Tibial nerve (tissue), 4 donors: ENCODE data around the gene BTBD19. TPM values are rescaled to one million over a fixed set of nuclear protein-coding genes. Genes with fewer than 3 reads are reported as not detected.

ENCODE experiments used
- DNase-seq, 2 donors: peaks; one replicate each; pipeline ENCODE4 v3.0.0-alpha.2; 2019; ENCODE audit warnings: low spot score in 2 of 2
- H3K27ac ChIP-seq, 4 donors: fragments of 200-600 bp; sonication (generic) in 3 of 4; one replicate each; pipeline ENCODE4 v1.5.1; 2017 to 2019; ENCODE audit warnings: mild to moderate bottlenecking in 1 of 4
- H3K27me3 ChIP-seq, 2 donors: fragments of 200-600 bp; sonication (generic) in 1 of 2; one replicate each; pipeline versions ENCODE4 v1.5.1 to v1.6.0; 2017 to 2019
- H3K36me3 ChIP-seq, 3 donors: fragments of 200-600 bp; sonication (generic); one replicate each; pipeline ENCODE4 v1.5.1; 2018 to 2019
- H3K4me1 ChIP-seq, 4 donors: fragments of 200-600 bp; sonication (generic) in 3 of 4; one replicate each; pipeline ENCODE4 v1.5.1; 2017 to 2019
- H3K4me3 ChIP-seq, 4 donors: fragments of 200-600 bp; sonication (generic) in 3 of 4; one replicate each; pipeline ENCODE4 v1.5.1; 2017 to 2019; ENCODE audit warnings: mild to moderate bottlenecking in 1 of 4, moderate library complexity in 1 of 4
- H3K9me3 ChIP-seq, 4 donors: fragments of 200-600 bp; sonication (generic) in 3 of 4; one replicate each; pipeline ENCODE4 v1.5.1; 2017 to 2019
- EP300 ChIP-seq, 2 donors: sonication (generic); formaldehyde crosslinking; IDR thresholded peaks; one replicate each; pipeline ENCODE4 v1.6.1; 2017; ENCODE audit warnings: antibody characterized with exemption in 2 of 2, mild to moderate bottlenecking in 1 of 2
- POLR2A ChIP-seq, 2 donors: fragments of 450-650 bp; IDR thresholded peaks; one replicate each; pipeline ENCODE4 v1.6.1; 2017; ENCODE audit warnings: antibody characterized with exemption in 2 of 2, mild to moderate bottlenecking in 2 of 2, moderate library complexity in 2 of 2
- WGBS, 2 donors: methylation state at CpG; one replicate each; pipeline ENCODE4 v1.1.5; 2018; 5-methylcytosine and 5-hydroxymethylcytosine counted together
- total RNA-seq, 4 donors: library from RNA; depleted of rRNA; stranded (reverse); fragments of >200 nt; gene quantifications; one replicate each; pipeline ENCODE4 v1.1.0, GENCODE V29; 2016
- TF ChIP-seq, protein P1 (sequence below), 5 experiments: fragments of 200-600 bp in 3 of 5; fragments of 450-650 bp in 2 of 5; sonication (generic) in 3 of 5; IDR thresholded peaks; one replicate each; pipeline ENCODE4 v1.5.1; 2016 to 2019; ENCODE audit warnings: antibody characterized with exemption in 5 of 5, mild to moderate bottlenecking in 3 of 5, moderate library complexity in 2 of 5

The BTBD19 gene
- total RNA-seq, 4 donors from 2014 or later, result 14.9 to 50.0 (median 25.5) TPM

DNA sequence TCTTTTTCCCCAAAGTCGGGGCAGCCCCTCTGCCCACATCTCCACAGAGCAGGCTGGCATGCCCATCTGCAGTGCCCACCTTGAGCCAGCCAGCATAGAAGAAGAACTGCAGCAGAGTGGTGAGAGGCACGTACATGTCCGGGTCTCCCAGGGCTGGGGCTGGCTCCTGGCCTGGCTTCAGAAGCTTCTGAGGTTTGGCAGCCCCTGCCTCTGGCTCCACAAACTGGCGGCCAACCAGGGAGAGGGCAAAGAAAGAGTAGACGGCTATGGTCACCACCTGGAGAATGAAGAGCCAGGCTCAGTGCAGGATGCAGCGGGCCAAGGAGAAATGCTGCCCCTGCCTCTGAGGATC, 23.3 kb upstream of the BTBD19 start:
- WGBS, 2 donors, result 77 to 80% methylated on average over 6 of the region's 6 CpGs
- no peak for TF ChIP-seq EP300 (IDR thresholded peaks at IDR 0.05)
- Histone ChIP-seq H3K4me3 (peak overlapping the region in 1 of 4 donors; percentile 72), H3K27me3 (no peaks in the 10 kb centered on the region), H3K36me3 (peaks cover 0 to 30% (median 0%) of the 10 kb centered on the region in 3 donors), H3K4me1 (peaks cover 0 to 35% (median 22%) of the 10 kb centered on the region in 4 donors), H3K9me3 (no peaks in the 10 kb centered on the region), H3K27ac (no peak overlapping the region)
- DNase-seq, result no peak

- TF ChIP-seq, protein P1, sequence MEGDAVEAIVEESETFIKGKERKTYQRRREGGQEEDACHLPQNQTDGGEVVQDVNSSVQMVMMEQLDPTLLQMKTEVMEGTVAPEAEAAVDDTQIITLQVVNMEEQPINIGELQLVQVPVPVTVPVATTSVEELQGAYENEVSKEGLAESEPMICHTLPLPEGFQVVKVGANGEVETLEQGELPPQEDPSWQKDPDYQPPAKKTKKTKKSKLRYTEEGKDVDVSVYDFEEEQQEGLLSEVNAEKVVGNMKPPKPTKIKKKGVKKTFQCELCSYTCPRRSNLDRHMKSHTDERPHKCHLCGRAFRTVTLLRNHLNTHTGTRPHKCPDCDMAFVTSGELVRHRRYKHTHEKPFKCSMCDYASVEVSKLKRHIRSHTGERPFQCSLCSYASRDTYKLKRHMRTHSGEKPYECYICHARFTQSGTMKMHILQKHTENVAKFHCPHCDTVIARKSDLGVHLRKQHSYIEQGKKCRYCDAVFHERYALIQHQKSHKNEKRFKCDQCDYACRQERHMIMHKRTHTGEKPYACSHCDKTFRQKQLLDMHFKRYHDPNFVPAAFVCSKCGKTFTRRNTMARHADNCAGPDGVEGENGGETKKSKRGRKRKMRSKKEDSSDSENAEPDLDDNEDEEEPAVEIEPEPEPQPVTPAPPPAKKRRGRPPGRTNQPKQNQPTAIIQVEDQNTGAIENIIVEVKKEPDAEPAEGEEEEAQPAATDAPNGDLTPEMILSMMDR (IDR thresholded peaks at IDR 0.05), result no peak
- TF ChIP-seq EP300 (IDR thresholded peaks at IDR 0.05) (no peak), POLR2A (IDR thresholded peaks at IDR 0.05) (no peak)
- Histone ChIP-seq H3K27me3 (no peaks in the 10 kb centered on the region), H3K36me3 (peaks cover 0 to 23% (median 0%) of the 10 kb centered on the region in 3 donors), H3K4me1 (peaks cover 0 to 35% (median 22%) of the 10 kb centered on the region in 4 donors), H3K9me3 (no peaks in the 10 kb centered on the region), H3K4me3 (peak overlapping the region; percentile 45 to 58 (median 55)), H3K27ac (peak overlapping the region in 2 of 4 donors; percentile 69 to 75)
- 41 to 44% methylated on average over 11 of the region's 11 CpGs for WGBS, 2 donors
- DNase-seq, result no peak
Observed at GRCh38 chr1:44785501-44786137, 22.7 kb upstream of the BTBD19 start.

DNA sequence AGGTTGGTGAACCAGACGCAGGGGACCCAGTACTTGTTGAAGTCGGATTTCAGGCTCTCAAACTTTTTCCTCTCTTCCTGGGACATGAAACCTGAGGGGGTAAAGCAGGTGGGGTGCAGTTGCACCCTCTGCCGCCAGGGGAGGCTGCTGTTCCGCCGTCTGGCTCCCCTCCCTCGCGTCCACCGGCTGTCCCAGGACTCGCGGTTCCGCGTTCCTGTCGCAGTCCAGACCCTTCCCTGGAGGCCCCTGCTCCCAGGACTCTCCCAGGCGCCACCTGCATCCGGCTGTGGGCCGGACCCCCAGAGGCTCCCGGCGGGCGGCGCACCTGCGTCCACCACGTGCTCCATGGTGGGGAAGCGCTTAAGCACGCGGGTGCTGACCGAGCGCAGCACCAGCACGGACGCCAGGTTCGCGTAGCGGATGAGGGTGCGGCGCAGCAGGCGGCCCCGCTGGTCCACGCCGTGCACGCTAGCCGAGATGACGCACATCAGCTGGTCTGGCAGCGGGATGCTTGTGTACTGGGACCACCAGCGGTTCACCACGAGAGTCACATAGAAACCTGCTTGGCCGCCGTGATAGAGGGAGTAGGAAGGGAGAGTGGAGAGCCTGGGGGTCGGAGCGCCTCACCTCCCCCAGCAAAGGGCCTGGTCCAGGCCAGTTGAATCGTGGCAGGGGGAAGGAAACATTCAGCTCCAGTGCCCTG, 22.0 kb upstream of the BTBD19 start:
- H3K27me3 ChIP-seq, result no peaks in the 10 kb centered on the region
- peak overlapping the region; percentile 45 to 75 (median 70) for H3K27ac ChIP-seq

DNA sequence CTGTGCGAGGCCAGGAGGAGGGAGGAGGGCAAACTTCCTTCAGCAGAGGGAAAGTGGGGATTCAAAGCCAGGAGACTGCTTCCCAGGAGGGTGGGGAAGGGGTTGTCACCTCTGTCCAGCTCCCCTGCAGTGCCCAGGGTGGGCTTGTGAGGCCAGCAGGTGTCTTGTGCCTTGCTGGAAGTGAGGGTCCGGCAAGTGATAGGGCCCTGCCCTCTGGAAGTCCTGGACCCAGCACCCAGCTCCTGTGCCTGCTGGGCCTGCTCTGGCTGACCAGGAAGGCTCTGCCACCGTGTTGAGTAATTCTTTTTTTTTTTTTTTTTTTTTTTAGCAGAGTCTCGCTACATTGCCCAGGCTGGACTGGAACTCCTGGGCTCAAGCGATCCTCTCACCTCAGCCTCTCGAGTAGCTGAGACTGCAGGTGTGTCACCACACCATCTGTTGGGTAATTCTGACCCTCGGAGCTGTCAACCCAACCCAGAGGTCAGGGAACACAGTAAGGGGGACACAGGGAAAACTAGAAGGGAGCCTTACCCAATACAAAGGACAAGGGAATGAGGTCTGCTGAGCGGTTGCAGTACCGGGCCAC, 21.4 kb upstream of the BTBD19 start:
- H3K27me3 ChIP-seq, result no peaks in the 10 kb centered on the region
- peaks cover 0 to 10% (median 0%) of the 10 kb centered on the region in 3 donors for H3K36me3 ChIP-seq
- peaks cover 0 to 35% (median 22%) of the 10 kb centered on the region in 4 donors for H3K4me1 ChIP-seq
- TF ChIP-seq POLR2A (IDR thresholded peaks at IDR 0.05), result no peak
- TF ChIP-seq, protein P1 (IDR thresholded peaks at IDR 0.05), result no peak
- TF ChIP-seq EP300 (IDR thresholded peaks at IDR 0.05), result no peak
- peak overlapping the region in 3 of 4 donors; percentile 69 to 75 (median 72) for H3K27ac ChIP-seq
- DNase-seq, result no peak
- H3K9me3 ChIP-seq, result no peaks in the 10 kb centered on the region
- 78 to 83% methylated on average over 9 of the region's 9 CpGs for WGBS, 2 donors
- peak overlapping the region in 2 of 4 donors; percentile 53 to 58 for H3K4me3 ChIP-seq

More for the DNA sequence above, 22.0 kb upstream of the BTBD19 start:
- TF ChIP-seq, protein P1 (IDR thresholded peaks at IDR 0.05), result peak; percentile 98 to 100 (median 99)
- TF ChIP-seq POLR2A (IDR thresholded peaks at IDR 0.05) (peak in 1 of 2 donors; percentile 14), EP300 (IDR thresholded peaks at IDR 0.05) (peak in 1 of 2 donors; percentile 51)
- H3K9me3 ChIP-seq, result no peaks in the 10 kb centered on the region
- no peak for DNase-seq
- peak overlapping the region; percentile 45 to 58 (median 55) for H3K4me3 ChIP-seq
- H3K4me1 ChIP-seq, result peaks cover 0 to 35% (median 22%) of the 10 kb centered on the region in 4 donors
- peaks cover 0 to 17% (median 0%) of the 10 kb centered on the region in 3 donors for H3K36me3 ChIP-seq
- WGBS, 2 donors, result 3 to 5% methylated on average over 23 to 36 of the region's 49 CpGs

DNA sequence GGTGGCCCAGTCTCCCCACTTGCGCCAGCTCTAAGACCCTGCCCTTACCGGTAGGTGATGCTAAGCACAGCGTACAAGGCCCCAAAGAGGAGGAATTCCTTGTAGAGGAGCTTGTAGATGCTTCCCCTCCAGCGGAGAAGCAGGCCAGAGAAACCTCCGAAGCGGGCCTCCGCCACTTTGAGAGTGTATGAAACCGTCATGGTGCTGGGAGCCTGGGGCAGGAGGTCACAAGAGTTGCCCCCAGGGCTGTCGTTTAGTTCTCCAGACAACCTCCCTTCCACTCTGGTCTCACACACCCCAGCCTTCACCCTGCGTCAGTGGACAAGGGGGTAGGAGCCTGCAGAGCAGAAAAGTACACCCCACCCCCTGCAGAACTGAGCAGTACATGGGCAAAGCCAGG, 20.8 kb upstream of the BTBD19 start:
- Histone ChIP-seq H3K4me1 (peaks cover 0 to 35% (median 22%) of the 10 kb centered on the region in 4 donors), H3K9me3 (no peaks in the 10 kb centered on the region), H3K27ac (no peak overlapping the region), H3K36me3 (peaks cover 0 to 5% (median 0%) of the 10 kb centered on the region in 3 donors), H3K27me3 (no peaks in the 10 kb centered on the region), H3K4me3 (no peak overlapping the region)
- no peak for DNase-seq
- no peak for TF ChIP-seq POLR2A (IDR thresholded peaks at IDR 0.05)
- TF ChIP-seq, protein P1 (IDR thresholded peaks at IDR 0.05), result no peak
- TF ChIP-seq EP300 (IDR thresholded peaks at IDR 0.05), result no peak
- WGBS, 2 donors, result 88% methylated on average over 10 of the region's 10 CpGs
